ENCODE results near the gene ARMH4.

GRCh38 chr14:58191763-58192601 is 40.0 kb upstream of the ARMH4 start:
- TF ChIP-seq, protein P1, sequence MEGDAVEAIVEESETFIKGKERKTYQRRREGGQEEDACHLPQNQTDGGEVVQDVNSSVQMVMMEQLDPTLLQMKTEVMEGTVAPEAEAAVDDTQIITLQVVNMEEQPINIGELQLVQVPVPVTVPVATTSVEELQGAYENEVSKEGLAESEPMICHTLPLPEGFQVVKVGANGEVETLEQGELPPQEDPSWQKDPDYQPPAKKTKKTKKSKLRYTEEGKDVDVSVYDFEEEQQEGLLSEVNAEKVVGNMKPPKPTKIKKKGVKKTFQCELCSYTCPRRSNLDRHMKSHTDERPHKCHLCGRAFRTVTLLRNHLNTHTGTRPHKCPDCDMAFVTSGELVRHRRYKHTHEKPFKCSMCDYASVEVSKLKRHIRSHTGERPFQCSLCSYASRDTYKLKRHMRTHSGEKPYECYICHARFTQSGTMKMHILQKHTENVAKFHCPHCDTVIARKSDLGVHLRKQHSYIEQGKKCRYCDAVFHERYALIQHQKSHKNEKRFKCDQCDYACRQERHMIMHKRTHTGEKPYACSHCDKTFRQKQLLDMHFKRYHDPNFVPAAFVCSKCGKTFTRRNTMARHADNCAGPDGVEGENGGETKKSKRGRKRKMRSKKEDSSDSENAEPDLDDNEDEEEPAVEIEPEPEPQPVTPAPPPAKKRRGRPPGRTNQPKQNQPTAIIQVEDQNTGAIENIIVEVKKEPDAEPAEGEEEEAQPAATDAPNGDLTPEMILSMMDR (IDR thresholded peaks at IDR 0.05 in 4 of 5, conservative IDR thresholded peaks at IDR 0.05 in 1 of 5): no peak
- no peak for TF ChIP-seq POLR2A (IDR thresholded peaks at IDR 0.05)
